ENCODE measurements around the gene IFT81. TPM values are rescaled to one million over a fixed set of nuclear protein-coding genes. Genes with fewer than 3 reads are reported as not detected.

Gene IFT81
- total and polyA plus RNA-seq, 2 experiments from 2014 or later, result 17.5 to 22.3 TPM

- Mint-ChIP-seq H3K9me3 (no peaks in the 10 kb centered on the region), H3K36me3 (ENCODE audit: low read depth) (peaks cover 3% of the 10 kb centered on the region; the same call in 1 of the 3 replicates), H3K4me1 (no peaks in the 10 kb centered on the region), H3K27ac (no peak overlapping the region), H3K4me3 (no peak overlapping the region), H3K27me3 (ENCODE audit: insufficient read depth, low read depth, poor library complexity) (no peaks in the 10 kb centered on the region)
- DNase-seq (ENCODE audit: low spot score), result no peak
- Histone ChIP-seq H3K27ac (ENCODE audit: low read depth) (no peak overlapping the region; the same call in 1 of the 2 replicates), H3F3A (replicated peaks; ENCODE audit: low read depth) (no peaks in the 10 kb centered on the region), H4K20me1 (replicated peaks; ENCODE audit: insufficient read depth) (no peaks in the 10 kb centered on the region; the same call in 1 of the 2 replicates), H3K4me3 (no peak overlapping the region), H3K36me3 (ENCODE audit: insufficient read depth) (peaks cover 4% of the 10 kb centered on the region; the same call in 1 of the 2 replicates), H3K79me2 (replicated peaks; ENCODE audit: insufficient read depth) (no peaks in the 10 kb centered on the region), H3K4me2 (no peak overlapping the region), H2AFZ (no peak overlapping the region), H3K9me2 (ENCODE audit: insufficient read depth) (no peaks in the 10 kb centered on the region), H3K27me3 (ENCODE audit: insufficient read depth) (no peaks in the 10 kb centered on the region), H3K4me1 (ENCODE audit: insufficient read depth) (no peaks in the 10 kb centered on the region)
- no peak for ATAC-seq
- no peak for TF ChIP-seq EZH2 (IDR thresholded peaks at IDR 0.05; ENCODE audit: low read depth, unreplicated experiment)
- TF ChIP-seq NANOG (IDR thresholded peaks at IDR 0.05; ENCODE audit: borderline replicate concordance), result no peak
- no peak for TF ChIP-seq REST (IDR thresholded peaks at IDR 0.05; ENCODE audit: unreplicated experiment)
- no peak for TF ChIP-seq ETS1 (IDR thresholded peaks at IDR 0.05)
- no peak for TF ChIP-seq ZNF331 (CRISPR knock-in tag; IDR thresholded peaks at IDR 0.05; ENCODE audit: low read depth)
- no peak for TF ChIP-seq STAT1 (IDR thresholded peaks at IDR 0.05; ENCODE audit: unreplicated experiment)
Measured at GRCh38 chr12:110141389-110141788, 17.2 kb downstream of the IFT81 start.

- Histone ChIP-seq H2AFZ (no peak overlapping the region), H3K4me3 (no peak overlapping the region), H4K20me1 (replicated peaks; ENCODE audit: insufficient read depth) (peaks cover 3% of the 10 kb centered on the region), H3K4me1 (ENCODE audit: insufficient read depth) (no peaks in the 10 kb centered on the region), H3F3A (replicated peaks; ENCODE audit: low read depth) (no peaks in the 10 kb centered on the region), H3K36me3 (ENCODE audit: insufficient read depth) (peaks cover 7% of the 10 kb centered on the region; the same call in 1 of the 2 replicates), H3K27ac (ENCODE audit: low read depth) (no peak overlapping the region), H3K4me2 (no peak overlapping the region), H3K79me2 (replicated peaks; ENCODE audit: insufficient read depth) (no peaks in the 10 kb centered on the region), H3K9me2 (ENCODE audit: insufficient read depth) (no peaks in the 10 kb centered on the region), H3K27me3 (ENCODE audit: insufficient read depth) (no peaks in the 10 kb centered on the region)
- no peak for DNase-seq (ENCODE audit: low spot score)
- Mint-ChIP-seq H3K36me3 (ENCODE audit: low read depth) (peaks cover 21% of the 10 kb centered on the region), H3K27me3 (ENCODE audit: insufficient read depth, low read depth, poor library complexity) (no peaks in the 10 kb centered on the region), H3K27ac (no peak overlapping the region), H3K9me3 (no peaks in the 10 kb centered on the region), H3K4me3 (no peak overlapping the region), H3K4me1 (no peaks in the 10 kb centered on the region)
- ATAC-seq, result no peak
- TF ChIP-seq ZNF331 (CRISPR knock-in tag; IDR thresholded peaks at IDR 0.05; ENCODE audit: low read depth), result no peak
- no peak for TF ChIP-seq POLR2AphosphoS5 (IDR thresholded peaks at IDR 0.05; ENCODE audit: low read depth)
- no peak for TF ChIP-seq ETS1 (IDR thresholded peaks at IDR 0.05)
- no peak for TF ChIP-seq JUNB (IDR thresholded peaks at IDR 0.05; ENCODE audit: unreplicated experiment)
- TF ChIP-seq, protein P1, sequence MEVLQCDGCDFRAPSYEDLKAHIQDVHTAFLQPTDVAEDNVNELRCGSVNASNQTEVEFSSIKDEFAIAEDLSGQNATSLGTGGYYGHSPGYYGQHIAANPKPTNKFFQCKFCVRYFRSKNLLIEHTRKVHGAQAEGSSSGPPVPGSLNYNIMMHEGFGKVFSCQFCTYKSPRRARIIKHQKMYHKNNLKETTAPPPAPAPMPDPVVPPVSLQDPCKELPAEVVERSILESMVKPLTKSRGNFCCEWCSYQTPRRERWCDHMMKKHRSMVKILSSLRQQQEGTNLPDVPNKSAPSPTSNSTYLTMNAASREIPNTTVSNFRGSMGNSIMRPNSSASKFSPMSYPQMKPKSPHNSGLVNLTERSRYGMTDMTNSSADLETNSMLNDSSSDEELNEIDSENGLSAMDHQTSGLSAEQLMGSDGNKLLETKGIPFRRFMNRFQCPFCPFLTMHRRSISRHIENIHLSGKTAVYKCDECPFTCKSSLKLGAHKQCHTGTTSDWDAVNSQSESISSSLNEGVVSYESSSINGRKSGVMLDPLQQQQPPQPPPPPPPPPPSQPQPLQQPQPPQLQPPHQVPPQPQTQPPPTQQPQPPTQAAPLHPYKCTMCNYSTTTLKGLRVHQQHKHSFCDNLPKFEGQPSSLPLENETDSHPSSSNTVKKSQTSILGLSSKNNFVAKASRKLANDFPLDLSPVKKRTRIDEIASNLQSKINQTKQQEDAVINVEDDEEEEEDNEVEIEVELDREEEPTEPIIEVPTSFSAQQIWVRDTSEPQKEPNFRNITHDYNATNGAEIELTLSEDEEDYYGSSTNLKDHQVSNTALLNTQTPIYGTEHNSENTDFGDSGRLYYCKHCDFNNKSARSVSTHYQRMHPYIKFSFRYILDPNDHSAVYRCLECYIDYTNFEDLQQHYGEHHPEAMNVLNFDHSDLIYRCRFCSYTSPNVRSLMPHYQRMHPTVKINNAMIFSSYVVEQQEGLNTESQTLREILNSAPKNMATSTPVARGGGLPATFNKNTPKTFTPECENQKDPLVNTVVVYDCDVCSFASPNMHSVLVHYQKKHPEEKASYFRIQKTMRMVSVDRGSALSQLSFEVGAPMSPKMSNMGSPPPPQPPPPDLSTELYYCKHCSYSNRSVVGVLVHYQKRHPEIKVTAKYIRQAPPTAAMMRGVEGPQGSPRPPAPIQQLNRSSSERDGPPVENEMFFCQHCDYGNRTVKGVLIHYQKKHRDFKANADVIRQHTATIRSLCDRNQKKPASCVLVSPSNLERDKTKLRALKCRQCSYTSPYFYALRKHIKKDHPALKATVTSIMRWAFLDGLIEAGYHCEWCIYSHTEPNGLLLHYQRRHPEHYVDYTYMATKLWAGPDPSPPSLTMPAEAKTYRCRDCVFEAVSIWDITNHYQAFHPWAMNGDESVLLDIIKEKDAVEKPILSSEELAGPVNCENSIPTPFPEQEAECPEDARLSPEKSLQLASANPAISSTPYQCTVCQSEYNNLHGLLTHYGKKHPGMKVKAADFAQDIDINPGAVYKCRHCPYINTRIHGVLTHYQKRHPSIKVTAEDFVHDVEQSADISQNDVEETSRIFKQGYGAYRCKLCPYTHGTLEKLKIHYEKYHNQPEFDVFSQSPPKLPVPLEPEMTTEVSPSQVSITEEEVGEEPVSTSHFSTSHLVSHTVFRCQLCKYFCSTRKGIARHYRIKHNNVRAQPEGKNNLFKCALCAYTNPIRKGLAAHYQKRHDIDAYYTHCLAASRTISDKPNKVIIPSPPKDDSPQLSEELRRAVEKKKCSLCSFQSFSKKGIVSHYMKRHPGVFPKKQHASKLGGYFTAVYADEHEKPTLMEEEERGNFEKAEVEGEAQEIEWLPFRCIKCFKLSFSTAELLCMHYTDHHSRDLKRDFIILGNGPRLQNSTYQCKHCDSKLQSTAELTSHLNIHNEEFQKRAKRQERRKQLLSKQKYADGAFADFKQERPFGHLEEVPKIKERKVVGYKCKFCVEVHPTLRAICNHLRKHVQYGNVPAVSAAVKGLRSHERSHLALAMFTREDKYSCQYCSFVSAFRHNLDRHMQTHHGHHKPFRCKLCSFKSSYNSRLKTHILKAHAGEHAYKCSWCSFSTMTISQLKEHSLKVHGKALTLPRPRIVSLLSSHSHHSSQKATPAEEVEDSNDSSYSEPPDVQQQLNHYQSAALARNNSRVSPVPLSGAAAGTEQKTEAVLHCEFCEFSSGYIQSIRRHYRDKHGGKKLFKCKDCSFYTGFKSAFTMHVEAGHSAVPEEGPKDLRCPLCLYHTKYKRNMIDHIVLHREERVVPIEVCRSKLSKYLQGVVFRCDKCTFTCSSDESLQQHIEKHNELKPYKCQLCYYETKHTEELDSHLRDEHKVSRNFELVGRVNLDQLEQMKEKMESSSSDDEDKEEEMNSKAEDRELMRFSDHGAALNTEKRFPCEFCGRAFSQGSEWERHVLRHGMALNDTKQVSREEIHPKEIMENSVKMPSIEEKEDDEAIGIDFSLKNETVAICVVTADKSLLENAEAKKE (CRISPR knock-in tag; IDR thresholded peaks at IDR 0.05), result no peak
Measured at GRCh38 chr12:110146986-110147385, 22.8 kb downstream of the IFT81 start.

Measured in GM23338 (cell line).